Gastroesophageal sphincter (tissue), 4 donors: Measurements from ENCODE around the gene FNBP1. TPM values are rescaled to one million over a fixed set of nuclear protein-coding genes. Genes with fewer than 3 reads are reported as not detected.
A peak's percentile ranks its signal among the peaks of the same experiment; 100 is the strongest.
"Not testable (repeated sequence)": the region's sequence is repeated elsewhere in the genome, so short reads cannot be mapped to it uniquely, and the experiment has no call there.

Experiments used
- ATAC-seq: fragments of 150-250 bp; one replicate; pipeline ENCODE4 v1.9.1; 2016; ENCODE audit warnings: mild to moderate bottlenecking, moderate library complexity
- H3K27ac ChIP-seq, 4 donors: fragments of 200-600 bp; sonication (generic) in 3 of 4; 1 replicate in 3 of 4; 2 replicates in 1 of 4; pipeline ENCODE4 v1.5.1; 2016 to 2019
- H3K27me3 ChIP-seq: fragments of 200-600 bp; sonication (generic); one replicate; pipeline ENCODE4 v1.5.1; 2019
- H3K36me3 ChIP-seq, 2 donors: fragments of 200-600 bp; sonication (generic); one replicate each; pipeline ENCODE4 v1.5.1; 2019; ENCODE audit warnings: control low read depth in 1 of 2
- H3K4me1 ChIP-seq, 3 donors: fragments of 200-600 bp; sonication (generic); 1 replicate in 2 of 3; 2 replicates in 1 of 3; pipeline ENCODE4 v1.5.1; 2016 to 2019; ENCODE audit warnings: control low read depth in 2 of 3
- H3K4me3 ChIP-seq, 2 donors: fragments of 200-600 bp; sonication (generic); one replicate each; pipeline ENCODE4 v1.5.1; 2019; ENCODE audit warnings: mild to moderate bottlenecking in 1 of 2, moderate library complexity in 1 of 2
- H3K9me3 ChIP-seq, 3 donors: fragments of 200-600 bp; sonication (generic); one replicate each; pipeline ENCODE4 v1.5.1; 2017 to 2019; ENCODE audit warnings: control low read depth in 2 of 3
- CTCF ChIP-seq, 4 experiments: fragments of 200-600 bp in 2 of 4; fragments of 450-650 bp in 2 of 4; sonication (generic) in 1 of 4; IDR thresholded peaks; one replicate each; pipeline ENCODE4 v1.5.1; 2017 to 2019; ENCODE audit warnings: antibody characterized with exemption in 4 of 4, mild to moderate bottlenecking in 2 of 4, moderate library complexity in 2 of 4
- EP300 ChIP-seq: sonication (generic); formaldehyde crosslinking; IDR thresholded peaks from one replicate; pipeline ENCODE4 v1.6.1; 2017; ENCODE audit warnings: antibody characterized with exemption, mild to moderate bottlenecking
- POLR2A ChIP-seq, 2 donors: fragments of 450-650 bp; IDR thresholded peaks; one replicate each; pipeline ENCODE4 v1.6.1; 2017; ENCODE audit warnings: antibody characterized with exemption in 2 of 2, mild to moderate bottlenecking in 2 of 2, moderate library complexity in 1 of 2
- POLR2AphosphoS5 ChIP-seq: sonication (generic); formaldehyde crosslinking; IDR thresholded peaks from one replicate; pipeline ENCODE4 v1.6.1; 2017; ENCODE audit warnings: antibody characterized with exemption
- WGBS, 2 donors: methylation state at CpG; one replicate each; pipeline ENCODE4 v1.1.5; 2018; ENCODE audit warnings: low coverage in 1 of 2; 5-methylcytosine and 5-hydroxymethylcytosine counted together
- total RNA-seq, 4 donors: library from RNA; depleted of rRNA; stranded (reverse); fragments of >200 nt; gene quantifications; one replicate each; pipeline ENCODE4 v1.1.0, GENCODE V29; 2016

FNBP1 gene
- total RNA-seq, 4 donors from 2014 or later: 119 to 343 (median 188) TPM

- WGBS, 2 donors: 20 to 25% methylated on average over 2 of the region's 2 CpGs
- H3K4me3 ChIP-seq: no peak overlapping the region
- ATAC-seq: peak; percentile 63
- TF ChIP-seq POLR2AphosphoS5: no peak
- no peak for TF ChIP-seq POLR2A (IDR thresholded peaks at IDR 0.05)
- no peak for TF ChIP-seq EP300
- TF ChIP-seq CTCF (IDR thresholded peaks at IDR 0.05): no peak
- H3K9me3 ChIP-seq: no peaks in the 10 kb centered on the region
- no peaks in the 10 kb centered on the region for H3K36me3 ChIP-seq
- peaks cover 3 to 82% (median 6%) of the 10 kb centered on the region in 3 donors for H3K4me1 ChIP-seq
- H3K27ac ChIP-seq: peak overlapping the region; percentile 80 to 99 (median 94)
- no peaks in the 10 kb centered on the region for H3K27me3 ChIP-seq
Measured at GRCh38 chr9:130017076-130017475, 25.9 kb downstream of the FNBP1 start.

GRCh38 chr9:130015353-130016019, 27.5 kb downstream of the FNBP1 start:
- Histone ChIP-seq H3K4me1 (peaks cover 0 to 71% (median 3%) of the 10 kb centered on the region in 3 donors), H3K27me3 (no peaks in the 10 kb centered on the region), H3K9me3 (peaks cover 0 to 3% (median 0%) of the 10 kb centered on the region in 3 donors), H3K27ac (peak overlapping the region; percentile 80 to 99 (median 94)), H3K36me3 (no peaks in the 10 kb centered on the region), H3K4me3 (no peak overlapping the region)
- WGBS, 2 donors: 89 to 90% methylated on average over 5 of the region's 5 CpGs
- no peak for ATAC-seq
- no peak for TF ChIP-seq POLR2A (IDR thresholded peaks at IDR 0.05)
- TF ChIP-seq CTCF (IDR thresholded peaks at IDR 0.05): no peak
- no peak for TF ChIP-seq POLR2AphosphoS5
- no peak for TF ChIP-seq EP300

GRCh38 chr9:130013326-130013725, 29.7 kb downstream of the FNBP1 start:
- peak overlapping the region; percentile 8 to 99 (median 80) for H3K27ac ChIP-seq
- no peak for ATAC-seq
- H3K4me3 ChIP-seq: no peak overlapping the region
- whole genome bisulfite sequencing, 2 donors: 43 to 44% methylated on average over 2 of the region's 2 CpGs
- no peaks in the 10 kb centered on the region for H3K36me3 ChIP-seq
- H3K27me3 ChIP-seq: no peaks in the 10 kb centered on the region
- H3K9me3 ChIP-seq: peaks cover 0 to 3% (median 0%) of the 10 kb centered on the region in 3 donors
- TF ChIP-seq EP300 (no peak), POLR2AphosphoS5 (no peak), CTCF (IDR thresholded peaks at IDR 0.05) (no peak), POLR2A (IDR thresholded peaks at IDR 0.05) (no peak)
- H3K4me1 ChIP-seq: peaks cover 0 to 72% (median 7%) of the 10 kb centered on the region in 3 donors

GRCh38 chr9:130010151-130010988, 32.6 kb downstream of the FNBP1 start:
- WGBS, 2 donors: 41 to 43% methylated on average over 3 to 5 of the region's 5 CpGs
- Histone ChIP-seq H3K4me3 (no peak overlapping the region), H3K9me3 (peaks cover 0 to 3% (median 0%) of the 10 kb centered on the region in 3 donors), H3K27ac (peak overlapping the region; percentile 52 to 99 (median 67)), H3K4me1 (peaks cover 0 to 78% (median 10%) of the 10 kb centered on the region in 3 donors), H3K27me3 (no peaks in the 10 kb centered on the region), H3K36me3 (no peaks in the 10 kb centered on the region)
- no peak for TF ChIP-seq CTCF (IDR thresholded peaks at IDR 0.05)
- no peak for TF ChIP-seq EP300
- TF ChIP-seq POLR2A (IDR thresholded peaks at IDR 0.05): no peak
- no peak for TF ChIP-seq POLR2AphosphoS5
- ATAC-seq: peak; percentile 48

GRCh38 chr9:130009546-130009945, 33.4 kb downstream of the FNBP1 start:
- Histone ChIP-seq H3K4me1 (peaks cover 0 to 83% (median 10%) of the 10 kb centered on the region in 3 donors), H3K27ac (peak overlapping the region in 3 of 4 donors; percentile 52 to 99 (median 79))
- not testable (repeated sequence) for H3K9me3 ChIP-seq, H3K27me3 ChIP-seq, ATAC-seq, H3K4me3 ChIP-seq, H3K36me3 ChIP-seq
- 91 to 92% methylated on average over 6 to 10 of the region's 10 CpGs for WGBS, 2 donors
